Measurements from ENCODE around the gene GOLPH3. TPM values are rescaled to one million over a fixed set of nuclear protein-coding genes. Genes with fewer than 3 reads are reported as not detected.

Gene GOLPH3
- total and polyA plus RNA-seq, 2 of the 4 experiments (the other 2 are of a cell fraction): 38.2 to 41.3 TPM

GRCh38 chr5:32108167-32108566, 66.0 kb downstream of the GOLPH3 start:
- dilution Hi-C loops (cut with HindIII; ENCODE audit: low sequenced_read_pairs, unreplicated experiment) (no loop called here), in situ Hi-C loops (cut with MboI; ENCODE audit: low sequenced_read_pairs) (no loop called here), intact Hi-C loops (cut with micrococcal nuclease) (no loop called here)
- H3K27ac ChIP-seq (ENCODE audit: insufficient read depth, low read length): no peak overlapping the region
- no peak overlapping the region for H4K8ac ChIP-seq (ENCODE audit: low read depth in 2 of 2, low read length in 2 of 2)
- TF ChIP-seq RFX5 (IDR thresholded peaks at IDR 0.05; ENCODE audit: low read depth, low read length) (no peak), CEBPB (IDR thresholded peaks at IDR 0.05; ENCODE audit: low read depth, low read length) (no peak), CTCF (conservative IDR thresholded peaks at IDR 0.05; ENCODE audit: low read depth, low read length) (no peak), MAFK (IDR thresholded peaks at IDR 0.05; ENCODE audit: low read depth, low read length) (no peak), RCOR1 (IDR thresholded peaks at IDR 0.05; ENCODE audit: insufficient replicate concordance, low read length) (no peak), BHLHE40 (IDR thresholded peaks at IDR 0.05; ENCODE audit: low read depth, low read length) (no peak), POLR2A (IDR thresholded peaks at IDR 0.05; ENCODE audit: low read depth, low read length) (no peak), FOS (IDR thresholded peaks at IDR 0.05; ENCODE audit: low read depth, low read length) (no peak), MAZ (IDR thresholded peaks at IDR 0.05; ENCODE audit: borderline replicate concordance, low read depth, low read length) (no peak), SMC3 (IDR thresholded peaks at IDR 0.05; ENCODE audit: low read depth, low read length) (no peak), CHD1 (IDR thresholded peaks at IDR 0.05; ENCODE audit: low read depth, low read length) (no peak)
- TF ChIP-seq, protein P1, sequence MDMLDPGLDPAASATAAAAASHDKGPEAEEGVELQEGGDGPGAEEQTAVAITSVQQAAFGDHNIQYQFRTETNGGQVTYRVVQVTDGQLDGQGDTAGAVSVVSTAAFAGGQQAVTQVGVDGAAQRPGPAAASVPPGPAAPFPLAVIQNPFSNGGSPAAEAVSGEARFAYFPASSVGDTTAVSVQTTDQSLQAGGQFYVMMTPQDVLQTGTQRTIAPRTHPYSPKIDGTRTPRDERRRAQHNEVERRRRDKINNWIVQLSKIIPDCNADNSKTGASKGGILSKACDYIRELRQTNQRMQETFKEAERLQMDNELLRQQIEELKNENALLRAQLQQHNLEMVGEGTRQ (IDR thresholded peaks at IDR 0.05; ENCODE audit: low read depth, low read length): no peak
- H3K36me3 ChIP-seq (ENCODE audit: control insufficient read depth, insufficient read depth, low read length): peaks cover 44% of the 10 kb centered on the region
- H2BK120ac ChIP-seq (ENCODE audit: low read depth, low read length): no peak overlapping the region
- ATAC-seq (ENCODE audit: low read depth): no peak
- no peak overlapping the region for H3K4me2 ChIP-seq (ENCODE audit: low read depth, low read length)
- BruUV-seq (replicated peaks): no TSS peak
- H2BK5ac ChIP-seq (ENCODE audit: low read depth, low read length, poor library complexity, severe bottlenecking): no peak overlapping the region
- H3K23ac ChIP-seq (ENCODE audit: low read depth, low read length): no peak overlapping the region
- POLR2A ChIA-PET (ENCODE audit: unreplicated experiment): no interaction called here
- H3K56ac ChIP-seq (ENCODE audit: extremely low read depth, insufficient read depth, low read length): no peak overlapping the region
- H2BK15ac ChIP-seq (ENCODE audit: low read depth, low read length): no peak overlapping the region
- no peak overlapping the region for H3K18ac ChIP-seq (ENCODE audit: low read depth, low read length)
- no peak overlapping the region for H3K4me3 ChIP-seq (ENCODE audit: insufficient read depth, low read depth, low read length)
- H2AK9ac ChIP-seq (replicated peaks; ENCODE audit: low read depth, low read length, poor library complexity): no peak overlapping the region
- no peak for DNase-seq
- H3K79me1 ChIP-seq (ENCODE audit: low read depth in 1 of 2, low read length in 2 of 2): peaks cover 23 to 37% of the 10 kb centered on the region in 2 experiments
- no peaks in the 10 kb centered on the region for H3K4me1 ChIP-seq (ENCODE audit: control insufficient read depth, insufficient read depth, low read length)
- no peak overlapping the region for H2BK20ac ChIP-seq (ENCODE audit: low read depth, low read length)
- H4K5ac ChIP-seq (ENCODE audit: low read depth, low read length): no peak overlapping the region
- H4K91ac ChIP-seq (ENCODE audit: insufficient read depth, low read depth, low read length): no peak overlapping the region
- no peak overlapping the region for H3K4ac ChIP-seq (ENCODE audit: low read depth, low read length)
- CTCF ChIA-PET: no interaction called here
- no peak overlapping the region for H3K14ac ChIP-seq (replicated peaks; ENCODE audit: low read depth, low read length)
- H4K20me1 ChIP-seq (ENCODE audit: insufficient read depth, low read length): peaks cover 13% of the 10 kb centered on the region
- H3K9ac ChIP-seq (ENCODE audit: low read depth, low read length): no peak overlapping the region
- no peaks in the 10 kb centered on the region for H3K27me3 ChIP-seq (ENCODE audit: control insufficient read depth, insufficient read depth, low read length)
- H2AK5ac ChIP-seq (ENCODE audit: low read depth, low read length): no peak overlapping the region
- H2AFZ ChIP-seq (replicated peaks; ENCODE audit: low read length, poor library complexity): no peak overlapping the region
- H3K9me3 ChIP-seq (ENCODE audit: control insufficient read depth, insufficient read depth, low read length): no peaks in the 10 kb centered on the region
- WGBS, 2 experiments (ENCODE audit: extremely low coverage in 2 of 2, insufficient read length in 1 of 2): no CpG with 5 or more reads among the region's 4 CpGs
- H3K9me1 ChIP-seq (ENCODE audit: insufficient read depth, low read length): peaks cover 7% of the 10 kb centered on the region; the same call in 1 of the 2 replicates

Measured in IMR-90 (cell line).